Esophagus mucosa (tissue), 1 donor: ENCODE data around the gene ATXN7L3B. TPM values are rescaled to one million over a fixed set of nuclear protein-coding genes. Genes with fewer than 3 reads are reported as not detected.

Source experiments
- ATAC-seq: fragments of 200-7000 bp; cut with Tn5 transposase; one replicate; pipeline ENCODE4 v1.9.1; 2020
- total RNA-seq: library from RNA; stranded (reverse); gene quantifications from one replicate; pipeline ENCODE4 v1.2.4, GENCODE V29; 2023
- donor health status: DM: yes; HTN: yes; CAD: no.

The ATXN7L3B gene
- total RNA-seq, 1 donor from 2014 or later: 14.3 TPM

DNA sequence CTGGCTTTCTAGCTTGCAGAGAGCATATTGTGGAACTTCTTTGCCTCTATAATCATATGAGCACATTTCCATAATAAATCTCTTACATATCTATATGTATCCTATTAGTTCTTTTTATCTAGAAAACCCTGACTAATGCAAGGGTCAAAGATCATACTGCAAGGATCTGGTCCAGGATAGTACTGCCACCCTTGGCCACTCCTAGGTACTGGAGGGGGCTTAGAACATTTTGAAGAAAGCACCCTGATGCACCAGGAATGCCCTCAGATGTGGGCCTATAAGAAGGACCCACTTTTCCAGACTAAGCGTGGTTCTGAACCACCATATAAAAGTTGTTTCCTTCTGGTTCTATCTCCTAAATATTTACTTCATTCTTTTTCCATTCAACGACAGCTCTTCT is 14.6 kb downstream of the ATXN7L3B start:
- ATAC-seq: no peak

DNA sequence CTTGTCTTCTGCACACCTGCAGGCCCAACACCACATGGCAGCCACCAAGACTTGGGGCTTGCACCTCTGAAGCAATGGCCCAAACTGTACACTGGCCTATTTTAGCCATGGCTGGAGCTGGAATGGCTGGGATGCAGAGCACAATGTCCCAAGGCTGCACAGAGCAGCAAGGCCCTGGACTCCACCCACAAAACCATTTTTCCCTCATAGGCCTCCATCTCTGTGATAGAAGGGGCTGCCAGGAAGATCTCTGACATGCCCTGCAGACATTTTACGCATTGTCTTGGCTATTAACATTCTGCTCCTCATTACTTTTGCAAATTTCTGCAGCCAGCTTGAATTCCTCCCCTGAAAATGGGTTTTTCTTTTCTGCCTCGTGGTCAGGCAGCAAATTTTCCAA is 22.1 kb downstream of the ATXN7L3B start:
- no peak for ATAC-seq

DNA sequence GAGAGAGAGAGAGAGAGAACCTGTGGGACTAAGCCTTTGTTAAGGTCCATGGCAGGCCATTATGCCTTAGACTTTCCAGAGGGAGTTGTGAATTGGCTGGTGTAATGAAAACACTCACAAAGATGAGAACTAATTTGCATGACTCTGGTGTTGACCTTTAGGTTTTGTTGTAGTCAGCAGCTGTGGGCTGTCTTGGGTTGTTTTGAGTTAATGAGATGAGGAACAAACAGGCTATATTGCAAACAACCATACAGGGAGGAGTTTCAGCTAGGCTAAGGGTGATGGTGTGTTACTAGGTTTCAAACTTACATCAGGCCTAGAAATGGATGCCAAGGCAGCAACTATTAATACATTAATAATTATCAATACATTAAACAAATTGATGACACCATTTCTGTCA is 26.3 kb downstream of the ATXN7L3B start:
- no peak for ATAC-seq

DNA sequence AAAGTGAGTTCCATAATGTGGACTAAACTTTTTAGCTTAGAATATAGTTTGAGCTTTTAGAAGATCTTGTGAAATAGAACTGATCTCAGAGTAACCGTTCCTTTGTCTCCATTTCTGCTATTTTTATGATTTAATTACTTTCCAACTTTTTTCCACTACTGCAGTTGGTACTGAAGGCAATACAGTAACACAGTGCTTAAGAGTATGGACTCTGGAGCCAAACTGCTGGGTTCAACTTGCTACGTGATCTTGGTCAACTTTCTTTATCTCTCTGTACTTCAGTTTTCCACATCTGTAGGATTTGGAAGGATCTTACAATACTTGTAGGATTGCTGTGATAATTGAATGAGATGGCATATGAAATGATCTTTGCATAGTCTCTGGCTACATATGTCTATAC is 40.9 kb downstream of the ATXN7L3B start:
- ATAC-seq: no peak

DNA sequence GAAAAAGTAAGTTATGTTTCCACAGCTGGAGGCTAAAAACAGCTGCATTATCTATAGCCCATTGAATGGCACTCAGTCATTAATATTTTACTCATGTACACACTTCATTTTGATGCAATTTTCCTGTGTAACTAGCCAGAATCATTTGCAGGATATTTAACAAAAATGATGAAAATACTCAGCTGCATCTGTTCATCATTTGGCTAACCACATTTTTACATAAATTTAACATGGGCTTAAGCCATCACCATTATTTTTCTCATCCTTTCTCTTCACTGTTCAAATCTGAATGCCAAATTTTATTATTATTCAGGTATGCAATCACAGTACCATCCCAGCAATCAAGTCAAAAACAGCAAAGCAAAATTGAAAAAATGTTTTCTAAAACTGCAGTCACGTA is 41.8 kb downstream of the ATXN7L3B start:
- no peak for ATAC-seq

DNA sequence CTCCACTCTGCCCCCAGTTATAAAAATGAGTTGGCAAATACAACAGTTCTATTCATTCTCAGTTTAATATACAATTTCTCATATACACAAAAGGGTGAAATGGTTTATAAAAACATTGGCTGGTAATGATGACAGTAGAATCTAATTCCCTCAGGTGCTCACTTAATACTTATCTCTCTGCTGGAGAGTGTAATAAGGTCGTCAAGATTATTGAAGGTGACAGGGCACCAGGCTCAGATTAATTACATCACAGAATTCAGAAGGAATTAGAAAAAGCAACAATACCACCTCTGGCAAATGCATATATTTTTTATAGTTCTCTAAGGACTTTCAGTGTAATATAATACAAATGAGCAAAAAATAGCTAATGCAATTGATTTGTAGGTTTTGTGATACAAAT is 42.3 kb downstream of the ATXN7L3B start:
- no peak for ATAC-seq

DNA sequence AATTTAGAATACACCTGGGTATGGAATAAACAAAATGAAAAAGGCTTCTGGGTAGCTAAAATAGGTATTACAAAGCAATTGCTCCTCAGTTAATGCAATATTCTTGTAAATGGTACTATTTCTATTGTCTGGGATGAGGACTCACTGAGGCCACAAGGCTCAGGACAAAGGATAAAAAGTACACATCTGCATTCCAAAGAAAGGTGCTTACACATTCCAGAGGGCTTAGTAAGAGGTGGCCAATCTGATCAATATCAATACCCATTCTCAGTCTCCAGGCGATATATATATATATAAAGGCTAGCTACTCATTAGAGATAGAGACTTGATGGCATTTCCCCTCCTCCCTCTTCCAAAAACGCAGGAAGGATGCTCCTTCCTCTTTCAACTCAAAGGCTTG is 43.8 kb downstream of the ATXN7L3B start:
- no peak for ATAC-seq

DNA sequence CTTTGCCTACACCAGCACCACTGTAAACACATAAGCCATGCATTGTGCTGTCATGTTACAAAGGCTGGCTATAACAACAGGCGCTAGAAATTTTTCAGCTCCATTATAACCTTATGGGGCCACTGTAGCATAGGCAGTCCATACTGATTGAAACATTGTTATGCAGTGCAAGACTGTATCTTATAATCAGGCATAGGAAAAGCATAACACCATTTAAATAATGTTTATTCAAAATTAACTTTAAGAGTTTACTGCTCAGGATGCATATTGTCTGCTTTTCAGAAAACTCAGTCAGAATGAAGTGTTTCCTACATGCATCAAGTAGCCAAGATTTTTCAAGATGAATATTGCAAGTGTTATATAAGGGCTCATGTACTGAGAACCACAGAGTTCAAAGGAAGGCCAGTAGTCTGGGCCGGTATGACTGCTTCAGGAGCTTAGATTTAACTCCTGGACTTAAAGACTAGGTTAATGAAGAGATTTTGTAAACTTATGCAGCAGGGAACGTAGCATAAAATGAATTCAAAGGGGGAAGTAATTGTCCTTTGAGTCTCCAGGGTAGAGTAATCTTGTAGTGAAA is 46.9 kb downstream of the ATXN7L3B start:
- ATAC-seq: no peak

DNA sequence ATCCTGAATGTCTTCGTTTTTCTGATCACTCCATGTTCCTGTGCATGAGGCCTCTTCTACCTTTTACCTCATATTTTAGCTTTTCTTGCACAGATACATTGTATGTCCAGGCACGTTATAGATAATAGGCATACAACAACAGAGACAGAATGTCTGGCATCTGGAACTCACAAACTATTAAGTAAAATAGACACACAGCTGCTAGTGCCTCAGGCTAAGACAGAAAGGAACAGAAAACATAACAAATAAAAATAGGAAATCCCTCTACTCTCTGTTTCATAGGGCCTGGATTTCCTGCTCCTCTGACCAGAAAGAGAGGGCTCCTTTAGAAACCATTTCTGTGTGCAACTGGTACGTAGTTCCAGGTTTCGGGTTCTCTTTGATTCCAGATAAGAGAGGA is 48.6 kb downstream of the ATXN7L3B start:
- no peak for ATAC-seq
